Suprapubic skin (tissue), 3 donors: ENCODE results near the gene ZIC5.

Experiments
- CTCF ChIP-seq, 2 donors: fragments of 200-600 bp in 1 of 2; fragments of 450-650 bp in 1 of 2; sonication (generic) in 1 of 2; IDR thresholded peaks; one replicate each; pipeline ENCODE4 v1.5.1; 2016 to 2019; ENCODE audit warnings: antibody characterized with exemption in 2 of 2, mild to moderate bottlenecking in 1 of 2, moderate library complexity in 1 of 2
- EP300 ChIP-seq: sonication (generic); formaldehyde crosslinking; IDR thresholded peaks from one replicate; pipeline ENCODE4 v1.6.1; 2017; ENCODE audit warnings: antibody characterized with exemption
- POLR2A ChIP-seq, 2 donors: fragments of 450-650 bp; IDR thresholded peaks; one replicate each; pipeline ENCODE4 v1.6.1; 2017; ENCODE audit warnings: antibody characterized with exemption in 2 of 2, mild to moderate bottlenecking in 2 of 2, moderate library complexity in 2 of 2

GRCh38 chr13:99973808-99974185 lies 2.2 kb upstream of the ZIC5 start:
- TF ChIP-seq CTCF (IDR thresholded peaks at IDR 0.05), result no peak
- TF ChIP-seq EP300, result no peak
- no peak for TF ChIP-seq POLR2A (IDR thresholded peaks at IDR 0.05)
